ENCODE measurements around the gene FEM1C. TPM values are rescaled to one million over a fixed set of nuclear protein-coding genes. Genes with fewer than 3 reads are reported as not detected.

FEM1C gene
- total and polyA plus RNA-seq, 9 of the 15 experiments (the other 6 are each of a cell fraction or from before 2014, with no cell fraction given) = 1.4 to 9.3 (median 4.3) TPM

- no peak for TF ChIP-seq ZBTB40 (IDR thresholded peaks at IDR 0.05)
- TF ChIP-seq ZBTB40 (CRISPR knock-in tag; IDR thresholded peaks at IDR 0.05) = no peak
- no peak for TF ChIP-seq ZNF175 (CRISPR knock-in tag; IDR thresholded peaks at IDR 0.05; ENCODE audit: low read depth)
- TF ChIP-seq EP300 (IDR thresholded peaks at IDR 0.05; ENCODE audit: low read length) = peak; percentile 32; the same call in 1 of the 2 replicates
- 0 out of 2 replicates have a peak, but pooled peaks have one; percentile 36 for TF ChIP-seq IRF2 (CRISPR knock-in tag; IDR thresholded peaks at IDR 0.05)
- TF ChIP-seq YY1 (IDR thresholded peaks at IDR 0.05; ENCODE audit: borderline replicate concordance in 1 of 3, control insufficient read depth in 1 of 3, extremely low read depth in 1 of 3, insufficient read depth in 3 of 3, insufficient read length in 1 of 3, insufficient replicate concordance in 2 of 3, low read depth in 1 of 3, low read length in 2 of 3) = peak; percentile 12 to 84 (median 78)
- no peak for TF ChIP-seq MTF1 (CRISPR knock-in tag; IDR thresholded peaks at IDR 0.05; ENCODE audit: borderline replicate concordance)
- TF ChIP-seq ZNF717 (CRISPR knock-in tag; IDR thresholded peaks at IDR 0.05) = no peak
- no peak; the same call in 1 of the 2 replicates for TF ChIP-seq GMEB1 (CRISPR knock-in tag; IDR thresholded peaks at IDR 0.05)
- TF ChIP-seq AFF1 (IDR thresholded peaks at IDR 0.05; ENCODE audit: low read depth in 1 of 2, partially characterized antibody in 2 of 2) = no peak
These were observed at the start of gene FEM1C (continued) for GRCh38 chr5:115544436-115545350.
